Endodermal cell (in vitro differentiated cells): ENCODE results near the gene HMX1. TPM values are rescaled to one million over a fixed set of nuclear protein-coding genes. Genes with fewer than 3 reads are reported as not detected.

Experiments
- DNase-seq: peaks from one replicate; pipeline ENCODE4 v3.0.0-alpha.2; 2017
- H3K27ac ChIP-seq: 2 replicates; pipeline ENCODE4 v1.5.1; 2013; ENCODE audit warnings: mild to moderate bottlenecking, low read depth, low read length, moderate library complexity
- H3K27me3 ChIP-seq: 2 replicates; pipeline ENCODE4 v1.6.1; 2013; ENCODE audit warnings: mild to moderate bottlenecking, low read length, moderate library complexity; ENCODE audit not compliant: insufficient read depth, control insufficient read depth, poor library complexity, severe bottlenecking
- H3K36me3 ChIP-seq: 2 replicates; pipeline ENCODE4 v1.7.0; 2013; ENCODE audit warnings: mild to moderate bottlenecking, low read length, moderate library complexity; ENCODE audit not compliant: control insufficient read depth, insufficient read depth
- H3K4me1 ChIP-seq: one replicate; pipeline ENCODE4 v1.7.0; 2013; ENCODE audit warnings: low read length; ENCODE audit not compliant: control insufficient read depth, insufficient read depth
- H3K4me3 ChIP-seq: 2 replicates; pipeline ENCODE4 v1.5.1; 2013; ENCODE audit warnings: mild to moderate bottlenecking, low read length, moderate library complexity
- H3K9ac ChIP-seq: 2 replicates; pipeline ENCODE4 v1.6.1; 2013; ENCODE audit warnings: mild to moderate bottlenecking, low read length, moderate library complexity; ENCODE audit not compliant: poor library complexity, severe bottlenecking; ENCODE audit errors: extremely low read depth
- H3K9me3 ChIP-seq: 2 replicates; pipeline ENCODE4 v1.6.1; 2013; ENCODE audit warnings: mild to moderate bottlenecking, low read length, moderate library complexity; ENCODE audit not compliant: control insufficient read depth
- H3K27ac Mint-ChIP-seq: 2 replicates; pipeline ENCODE4 v1.8.0; 2020; ENCODE audit warnings: mixed read lengths
- H3K27me3 Mint-ChIP-seq: 2 replicates; pipeline ENCODE4 v1.8.0; 2021; ENCODE audit warnings: mild to moderate bottlenecking, mixed read lengths; ENCODE audit not compliant: insufficient read depth
- H3K36me3 Mint-ChIP-seq: 2 replicates; pipeline ENCODE4 v1.8.0; 2020; ENCODE audit warnings: low read depth, mixed read lengths
- H3K4me1 Mint-ChIP-seq: 2 replicates; pipeline ENCODE4 v1.8.0; 2020; ENCODE audit warnings: mixed read lengths
- H3K4me3 Mint-ChIP-seq: 2 replicates; pipeline ENCODE4 v1.8.0; 2020; ENCODE audit warnings: mild to moderate bottlenecking, moderate library complexity, mixed read lengths
- H3K9me3 Mint-ChIP-seq: 2 replicates; pipeline ENCODE4 v1.8.0; 2020; ENCODE audit warnings: mild to moderate bottlenecking, mixed read lengths
- WGBS, 2 experiments: methylation state at CpG; one replicate each; pipeline versions ENCODE4 v1.1.5 to v1.1.7; 2013; ENCODE audit warnings: missing lambda C conversion rate in 2 of 2, mixed read lengths in 1 of 2; ENCODE audit not compliant: insufficient coverage in 1 of 2, insufficient read length in 1 of 2; 5-methylcytosine and 5-hydroxymethylcytosine counted together
- total RNA-seq, 2 donors: library from RNA; stranded (reverse); fragmentation: NEBNext Ultra II Directional in 1 of 2; extraction: Animal tissue kit (Norgen Biotek cat#: 25700) in 1 of 2; gene quantifications; 2 replicates in 1 of 2; 3 replicates in 1 of 2; pipeline ENCODE4 v1.2.1, GENCODE V29; 2021
- TF ChIP-seq, protein P1 (sequence below): fragments of 200-600 bp; sonication (generic); conservative IDR thresholded peaks from 2 replicates; pipeline ENCODE4 v1.5.0; 2021; ENCODE audit warnings: antibody characterized with exemption, mild to moderate bottlenecking

The HMX1 gene
- total RNA-seq, 2 donors from 2014 or later: 1.2 TPM; not detected in 1

- peaks cover 87% of the 10 kb centered on the region for H3K27me3 ChIP-seq
- TF ChIP-seq, protein P1, sequence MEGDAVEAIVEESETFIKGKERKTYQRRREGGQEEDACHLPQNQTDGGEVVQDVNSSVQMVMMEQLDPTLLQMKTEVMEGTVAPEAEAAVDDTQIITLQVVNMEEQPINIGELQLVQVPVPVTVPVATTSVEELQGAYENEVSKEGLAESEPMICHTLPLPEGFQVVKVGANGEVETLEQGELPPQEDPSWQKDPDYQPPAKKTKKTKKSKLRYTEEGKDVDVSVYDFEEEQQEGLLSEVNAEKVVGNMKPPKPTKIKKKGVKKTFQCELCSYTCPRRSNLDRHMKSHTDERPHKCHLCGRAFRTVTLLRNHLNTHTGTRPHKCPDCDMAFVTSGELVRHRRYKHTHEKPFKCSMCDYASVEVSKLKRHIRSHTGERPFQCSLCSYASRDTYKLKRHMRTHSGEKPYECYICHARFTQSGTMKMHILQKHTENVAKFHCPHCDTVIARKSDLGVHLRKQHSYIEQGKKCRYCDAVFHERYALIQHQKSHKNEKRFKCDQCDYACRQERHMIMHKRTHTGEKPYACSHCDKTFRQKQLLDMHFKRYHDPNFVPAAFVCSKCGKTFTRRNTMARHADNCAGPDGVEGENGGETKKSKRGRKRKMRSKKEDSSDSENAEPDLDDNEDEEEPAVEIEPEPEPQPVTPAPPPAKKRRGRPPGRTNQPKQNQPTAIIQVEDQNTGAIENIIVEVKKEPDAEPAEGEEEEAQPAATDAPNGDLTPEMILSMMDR: no peak
- no peak overlapping the region for H3K27ac Mint-ChIP-seq
- peaks cover 2% of the 10 kb centered on the region for H3K9me3 Mint-ChIP-seq
- H3K27ac ChIP-seq: no peak overlapping the region
- peaks cover 18% of the 10 kb centered on the region for H3K4me1 Mint-ChIP-seq
- H3K4me3 ChIP-seq: no peak overlapping the region
- H3K9me3 ChIP-seq: no peaks in the 10 kb centered on the region
- WGBS, 2 experiments: 81 to 96% methylated on average over 4 to 6 of the region's 6 CpGs
- no peaks in the 10 kb centered on the region for H3K36me3 Mint-ChIP-seq
- H3K9ac ChIP-seq: no peak overlapping the region
- peaks cover 63% of the 10 kb centered on the region for H3K27me3 Mint-ChIP-seq
- H3K36me3 ChIP-seq: no peaks in the 10 kb centered on the region
- H3K4me3 Mint-ChIP-seq: no peak overlapping the region
- DNase-seq: peak; percentile 67
- H3K4me1 ChIP-seq: no peaks in the 10 kb centered on the region
Measured at GRCh38 chr4:8853249-8853648, 18.4 kb downstream of the HMX1 start.

DNA sequence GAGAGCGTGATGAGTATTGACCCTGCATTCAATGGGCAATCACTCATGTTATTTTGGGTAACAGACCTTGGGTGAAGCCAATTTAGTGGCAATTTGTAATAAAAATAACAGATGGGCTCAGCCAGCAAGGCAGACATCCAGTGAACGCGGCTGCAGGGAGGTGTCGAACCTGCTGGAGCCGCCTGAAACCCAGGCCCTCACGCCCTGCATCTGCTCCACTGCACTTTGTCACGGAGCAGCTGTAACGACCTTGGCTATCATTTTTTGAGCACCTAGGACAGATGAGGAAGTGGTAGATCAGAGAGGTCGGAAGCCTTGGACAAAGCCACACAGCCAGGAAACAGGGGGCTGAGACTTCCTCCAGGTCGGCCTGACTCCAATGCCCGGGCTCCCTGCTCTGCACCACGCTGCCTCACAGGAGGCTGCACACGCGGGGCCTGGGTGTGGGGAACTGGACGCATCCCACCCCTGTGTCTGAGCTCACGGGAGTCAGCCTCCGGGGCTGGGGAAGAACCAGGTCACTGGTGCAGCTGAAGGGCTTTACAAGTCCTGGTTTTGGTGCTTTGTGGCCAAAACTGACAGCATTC, 19.4 kb downstream of the HMX1 start:
- peaks cover 18% of the 10 kb centered on the region for H3K4me1 Mint-ChIP-seq
- Histone ChIP-seq H3K9ac (no peak overlapping the region), H3K4me1 (no peaks in the 10 kb centered on the region), H3K4me3 (no peak overlapping the region), H3K9me3 (no peaks in the 10 kb centered on the region), H3K27me3 (peaks cover 79% of the 10 kb centered on the region), H3K36me3 (no peaks in the 10 kb centered on the region), H3K27ac (no peak overlapping the region)
- peaks cover 53% of the 10 kb centered on the region for H3K27me3 Mint-ChIP-seq
- TF ChIP-seq, protein P1: no peak
- DNase-seq: no peak
- WGBS, 2 experiments: 88 to 90% methylated on average over 15 to 17 of the region's 17 CpGs
- no peak overlapping the region for H3K4me3 Mint-ChIP-seq
- peaks cover 2% of the 10 kb centered on the region for H3K9me3 Mint-ChIP-seq
- no peak overlapping the region for H3K27ac Mint-ChIP-seq
- H3K36me3 Mint-ChIP-seq: no peaks in the 10 kb centered on the region

GRCh38 chr4:8851321-8852117, 20.1 kb downstream of the HMX1 start:
- no peaks in the 10 kb centered on the region for H3K36me3 ChIP-seq
- H3K9me3 Mint-ChIP-seq: peaks cover 2% of the 10 kb centered on the region
- H3K4me1 Mint-ChIP-seq: peaks cover 18% of the 10 kb centered on the region
- TF ChIP-seq, protein P1: no peak
- H3K9me3 ChIP-seq: no peaks in the 10 kb centered on the region
- DNase-seq: peak; percentile 32
- H3K9ac ChIP-seq: no peak overlapping the region
- no peak overlapping the region for H3K4me3 Mint-ChIP-seq
- peaks cover 46% of the 10 kb centered on the region for H3K27me3 Mint-ChIP-seq
- no peaks in the 10 kb centered on the region for H3K36me3 Mint-ChIP-seq
- peaks cover 72% of the 10 kb centered on the region for H3K27me3 ChIP-seq
- no peak overlapping the region for H3K27ac ChIP-seq
- no peak overlapping the region for H3K4me3 ChIP-seq
- WGBS, 2 experiments: 86 to 94% methylated on average over 11 to 20 of the region's 20 CpGs
- no peak overlapping the region for H3K27ac Mint-ChIP-seq
- H3K4me1 ChIP-seq: no peaks in the 10 kb centered on the region
